ENCODE data around the gene PYGB.

The PYGB gene

GRCh38 chr20:25336561-25337422 is 88.9 kb downstream of the PYGB start:
- peak; percentile 79 for DNase-seq (ENCODE audit: low read depth)
- no peak overlapping the region for H3K4me3 ChIP-seq (ENCODE audit: low read depth, low read length)
- TF ChIP-seq CTCF (conservative IDR thresholded peaks at IDR 0.05; ENCODE audit: low read depth, low read length) = peak; percentile 83

GRCh38 chr20:25338112-25339023 is 90.5 kb downstream of the PYGB start:
- H3K4me3 ChIP-seq (ENCODE audit: low read depth, low read length) = no peak overlapping the region
- peak; percentile 37 for DNase-seq (ENCODE audit: low read depth)
- peak; percentile 31 for TF ChIP-seq CTCF (conservative IDR thresholded peaks at IDR 0.05; ENCODE audit: low read depth, low read length)

- DNase-seq (ENCODE audit: low read depth) = no peak
- TF ChIP-seq CTCF (conservative IDR thresholded peaks at IDR 0.05; ENCODE audit: low read depth, low read length) = no peak
Observed at GRCh38 chr20:25339608-25340007, 91.7 kb downstream of the PYGB start.

GRCh38 chr20:25340380-25340779 is 92.5 kb downstream of the PYGB start:
- no peak for DNase-seq (ENCODE audit: low read depth)
- no peak for TF ChIP-seq CTCF (conservative IDR thresholded peaks at IDR 0.05; ENCODE audit: low read depth, low read length)
- H3K4me3 ChIP-seq (ENCODE audit: low read depth, low read length) = no peak overlapping the region

More at GRCh38 chr20:25339608-25340007, 91.7 kb downstream of the PYGB start:
- no peak overlapping the region for H3K4me3 ChIP-seq (ENCODE audit: low read depth, low read length)

GRCh38 chr20:25341716-25342680 is 94.1 kb downstream of the PYGB start:
- no peak overlapping the region for H3K4me3 ChIP-seq (ENCODE audit: low read depth, low read length)
- no peak for TF ChIP-seq CTCF (conservative IDR thresholded peaks at IDR 0.05; ENCODE audit: low read depth, low read length)
- DNase-seq (ENCODE audit: low read depth) = peak; percentile 34

- DNase-seq (ENCODE audit: low read depth) = no peak
- TF ChIP-seq CTCF (conservative IDR thresholded peaks at IDR 0.05; ENCODE audit: low read depth, low read length) = no peak
- no peak overlapping the region for H3K4me3 ChIP-seq (ENCODE audit: low read depth, low read length)
Observed at GRCh38 chr20:25344634-25345033, 96.7 kb downstream of the PYGB start.
